GM18867 (cell line): ENCODE data around the gene RIPOR3.

Source experiments
- ATAC-seq: cut with Tn5 transposase; IDR thresholded peaks from one replicate; pipeline ENCODE4 v1.9.1; 2021; ENCODE audit warnings: mild to moderate bottlenecking, moderate library complexity; ENCODE audit not compliant: unreplicated experiment

The RIPOR3 gene

GRCh38 chr20:50536333-50536732, 155.0 kb downstream of the RIPOR3 start:
- ATAC-seq = no peak
